Gastroesophageal sphincter (tissue), 3 donors: ENCODE data around the gene RUFY1.

ENCODE experiments used
- POLR2A ChIP-seq, 2 donors: fragments of 450-650 bp; IDR thresholded peaks; one replicate each; pipeline ENCODE4 v1.6.1; 2017; ENCODE audit warnings: antibody characterized with exemption in 2 of 2, mild to moderate bottlenecking in 2 of 2, moderate library complexity in 1 of 2
- POLR2AphosphoS5 ChIP-seq: sonication (generic); formaldehyde crosslinking; IDR thresholded peaks from one replicate; pipeline ENCODE4 v1.6.1; 2017; ENCODE audit warnings: antibody characterized with exemption
- TF ChIP-seq, protein P1 (sequence below), 4 experiments: fragments of 200-600 bp in 2 of 4; fragments of 450-650 bp in 2 of 4; sonication (generic) in 1 of 4; IDR thresholded peaks; one replicate each; pipeline ENCODE4 v1.5.1; 2017 to 2019; ENCODE audit warnings: antibody characterized with exemption in 4 of 4, mild to moderate bottlenecking in 2 of 4, moderate library complexity in 2 of 4

DNA sequence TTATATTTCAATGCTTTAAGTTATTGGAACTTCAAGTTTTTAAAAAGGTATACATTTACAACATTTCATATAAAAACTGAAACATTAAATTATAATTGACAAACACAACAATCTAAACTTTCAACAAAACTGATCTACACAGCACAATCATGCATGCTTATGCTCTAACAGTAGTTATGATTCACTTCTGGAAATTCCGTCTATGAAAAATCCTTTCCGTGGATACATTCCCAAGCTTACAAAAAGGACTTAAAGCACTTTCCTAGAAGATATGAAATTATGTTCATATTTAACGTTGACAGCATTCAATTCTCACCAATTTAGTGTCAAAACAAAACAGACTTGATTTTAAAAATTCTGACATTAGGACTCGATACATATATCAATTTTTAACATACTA is 69.4 kb downstream of the RUFY1 start:
- TF ChIP-seq, protein P1, sequence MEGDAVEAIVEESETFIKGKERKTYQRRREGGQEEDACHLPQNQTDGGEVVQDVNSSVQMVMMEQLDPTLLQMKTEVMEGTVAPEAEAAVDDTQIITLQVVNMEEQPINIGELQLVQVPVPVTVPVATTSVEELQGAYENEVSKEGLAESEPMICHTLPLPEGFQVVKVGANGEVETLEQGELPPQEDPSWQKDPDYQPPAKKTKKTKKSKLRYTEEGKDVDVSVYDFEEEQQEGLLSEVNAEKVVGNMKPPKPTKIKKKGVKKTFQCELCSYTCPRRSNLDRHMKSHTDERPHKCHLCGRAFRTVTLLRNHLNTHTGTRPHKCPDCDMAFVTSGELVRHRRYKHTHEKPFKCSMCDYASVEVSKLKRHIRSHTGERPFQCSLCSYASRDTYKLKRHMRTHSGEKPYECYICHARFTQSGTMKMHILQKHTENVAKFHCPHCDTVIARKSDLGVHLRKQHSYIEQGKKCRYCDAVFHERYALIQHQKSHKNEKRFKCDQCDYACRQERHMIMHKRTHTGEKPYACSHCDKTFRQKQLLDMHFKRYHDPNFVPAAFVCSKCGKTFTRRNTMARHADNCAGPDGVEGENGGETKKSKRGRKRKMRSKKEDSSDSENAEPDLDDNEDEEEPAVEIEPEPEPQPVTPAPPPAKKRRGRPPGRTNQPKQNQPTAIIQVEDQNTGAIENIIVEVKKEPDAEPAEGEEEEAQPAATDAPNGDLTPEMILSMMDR (IDR thresholded peaks at IDR 0.05): no peak
- TF ChIP-seq POLR2A (IDR thresholded peaks at IDR 0.05): no peak
- TF ChIP-seq POLR2AphosphoS5: no peak
